HL-60/S4 treated with phorbol 12-myristate 13-acetate at 8.2 ng/mL for 4 days and 3 days (cell line): Measurements from ENCODE around the gene GARNL3.

Experiments used
- in situ Hi-C: fragments of 300-500 bp; cut with MboI; formaldehyde crosslinking; loops from 2 replicates; pipeline ENCODE4 v1.15.0; 2022; ENCODE audit warnings: low sequenced_read_pairs

GARNL3 gene

GRCh38 chr9:127344368-127345000 lies 79.9 kb downstream of the GARNL3 start:
- in situ Hi-C loops = no loop called here

GRCh38 chr9:127345566-127345965 lies 81.0 kb downstream of the GARNL3 start:
- in situ Hi-C loops = no loop called here

- in situ Hi-C loops = no loop called here
Observed at GRCh38 chr9:127346584-127346983, 82.0 kb downstream of the GARNL3 start.

GRCh38 chr9:127347831-127348776 lies 83.5 kb downstream of the GARNL3 start:
- in situ Hi-C loops = no loop called here

DNA sequence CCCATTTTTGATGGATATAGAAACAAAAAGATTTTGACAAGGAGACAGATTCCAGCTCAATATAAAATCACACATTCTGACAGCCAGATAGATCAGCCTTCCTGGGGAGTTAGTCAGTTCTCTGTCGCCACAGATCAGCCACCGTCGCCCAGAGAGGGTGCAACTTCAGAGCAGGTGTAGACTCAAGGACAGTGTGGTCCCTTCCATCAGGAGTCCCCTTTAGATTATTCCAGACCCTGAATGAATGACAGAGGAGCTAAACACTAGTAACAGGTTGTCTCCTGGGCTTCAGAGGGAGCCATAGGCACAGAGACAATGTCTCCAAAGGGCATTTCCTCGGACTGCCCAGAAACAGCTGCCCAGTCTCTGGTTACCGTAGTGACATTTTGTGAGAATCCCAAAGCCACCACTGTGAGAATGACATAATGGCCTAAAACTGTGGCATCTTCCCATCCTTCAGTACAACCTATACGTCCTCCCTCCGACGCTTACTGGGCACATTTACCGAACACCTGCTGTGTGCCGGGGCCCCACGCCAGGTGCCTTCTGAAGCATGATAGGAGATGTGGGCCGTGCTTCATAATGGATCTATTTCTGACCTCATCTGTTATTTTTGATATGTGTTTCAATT lies 85.0 kb downstream of the GARNL3 start:
- in situ Hi-C loops = no loop called here

DNA sequence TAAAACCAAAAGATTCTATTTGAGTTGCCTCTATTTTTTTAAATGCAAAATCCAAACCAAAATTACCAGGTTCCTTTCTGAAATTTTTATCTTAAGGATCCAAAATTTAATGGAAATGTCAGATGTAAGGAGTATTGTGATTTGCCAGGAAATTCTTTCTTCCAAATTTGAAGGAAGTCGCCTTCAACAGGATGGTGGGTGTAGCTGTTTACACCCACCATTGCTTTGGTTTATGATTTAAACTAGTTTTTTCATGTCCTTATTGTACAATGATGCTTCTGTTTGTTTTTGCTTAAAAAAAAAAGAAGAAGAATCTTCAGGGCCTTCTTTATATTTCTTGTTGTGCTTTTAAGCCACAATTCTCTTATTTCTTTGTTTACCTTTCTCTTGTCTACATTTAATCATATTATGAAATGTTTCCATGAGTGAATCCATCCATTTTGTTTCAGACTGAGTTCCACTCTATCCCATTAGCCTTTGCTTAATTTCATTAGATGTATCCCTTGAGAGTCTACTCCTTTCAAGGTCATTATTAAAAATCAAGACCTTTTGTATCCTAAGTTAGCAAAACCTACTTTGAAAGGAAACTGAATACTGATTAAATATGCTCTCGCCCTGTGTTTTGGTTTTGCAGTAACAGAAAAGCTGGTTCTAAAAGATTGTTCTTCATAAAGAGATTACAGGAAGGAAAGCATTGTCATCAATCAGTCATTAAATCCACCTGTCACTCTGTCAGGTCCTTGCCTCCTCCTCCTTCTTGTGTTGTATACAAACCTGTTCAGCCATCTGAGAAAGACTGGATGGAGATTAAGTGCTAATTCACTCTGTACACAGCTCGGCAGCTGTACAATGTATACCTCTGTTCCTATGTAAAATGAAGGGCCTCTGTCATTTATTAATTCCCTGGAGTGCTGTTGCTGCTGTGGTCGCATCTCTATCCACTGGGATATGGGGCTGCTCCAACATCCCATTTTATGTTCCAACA lies 86.9 kb downstream of the GARNL3 start:
- in situ Hi-C loops = no loop called here

DNA sequence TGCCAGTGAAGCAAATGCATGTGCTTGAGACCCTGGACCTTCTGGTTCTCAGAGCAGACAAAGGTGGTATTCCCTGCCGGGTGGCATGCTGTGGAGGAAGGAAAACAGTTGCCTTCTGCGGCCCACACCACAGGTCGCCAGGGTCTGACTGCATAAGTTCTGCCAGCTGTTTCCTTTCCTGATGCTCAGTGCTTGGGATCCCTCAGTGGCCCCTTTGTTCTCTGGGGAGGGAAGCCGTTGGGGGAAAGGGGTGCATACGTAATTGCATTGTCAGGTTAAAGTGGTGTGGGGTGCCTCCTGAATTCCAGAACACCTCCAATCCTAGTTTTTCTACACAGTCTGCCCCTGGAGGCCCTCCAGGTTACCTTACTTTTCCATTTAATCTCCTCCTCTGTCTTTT lies 89.3 kb downstream of the GARNL3 start:
- in situ Hi-C loops = no loop called here

DNA sequence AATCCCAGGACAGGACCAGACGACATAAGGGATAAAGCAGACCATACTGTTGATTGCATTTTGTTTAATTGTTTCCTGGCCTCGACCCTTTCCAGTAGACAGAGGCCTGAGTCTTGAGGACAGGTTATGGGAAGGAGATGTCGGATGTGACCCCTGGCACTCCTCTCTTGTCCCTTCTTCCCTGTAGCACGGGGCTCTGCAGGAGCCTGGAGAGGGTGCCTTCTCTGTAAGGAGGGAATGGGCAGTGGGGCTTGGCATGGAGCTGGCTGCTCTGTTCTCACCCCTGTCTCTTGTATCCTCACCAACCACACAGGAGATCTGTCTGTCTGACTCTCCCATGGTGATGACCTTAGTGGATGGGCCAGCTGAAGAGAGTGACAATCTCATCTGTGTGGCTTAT lies 92.3 kb downstream of the GARNL3 start:
- in situ Hi-C loops = no loop called here

DNA sequence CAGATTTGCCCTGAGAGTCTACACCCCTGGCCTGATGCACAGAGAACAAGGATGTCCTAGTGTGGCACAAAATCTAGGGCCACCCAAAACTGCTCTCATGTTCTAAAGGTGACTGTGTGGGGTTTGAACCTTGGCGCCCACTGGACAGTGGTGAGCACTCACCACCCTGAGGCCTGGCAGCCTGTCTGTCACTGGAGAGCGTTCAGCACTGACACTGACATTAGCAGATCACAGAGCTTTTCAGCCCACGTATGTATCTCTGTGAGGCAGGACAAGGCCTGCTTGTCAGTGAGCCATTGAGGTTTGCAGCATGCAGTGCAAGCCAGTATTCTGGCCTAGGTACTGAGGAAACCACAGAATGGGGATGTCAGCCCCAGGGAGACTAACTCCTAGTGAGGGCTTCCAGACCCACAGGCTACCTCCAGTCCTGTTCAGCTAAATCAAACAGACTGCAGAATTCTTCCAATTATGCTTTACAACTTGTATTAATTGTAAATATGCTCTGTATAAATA lies 93.5 kb downstream of the GARNL3 start:
- in situ Hi-C loops = no loop called here

DNA sequence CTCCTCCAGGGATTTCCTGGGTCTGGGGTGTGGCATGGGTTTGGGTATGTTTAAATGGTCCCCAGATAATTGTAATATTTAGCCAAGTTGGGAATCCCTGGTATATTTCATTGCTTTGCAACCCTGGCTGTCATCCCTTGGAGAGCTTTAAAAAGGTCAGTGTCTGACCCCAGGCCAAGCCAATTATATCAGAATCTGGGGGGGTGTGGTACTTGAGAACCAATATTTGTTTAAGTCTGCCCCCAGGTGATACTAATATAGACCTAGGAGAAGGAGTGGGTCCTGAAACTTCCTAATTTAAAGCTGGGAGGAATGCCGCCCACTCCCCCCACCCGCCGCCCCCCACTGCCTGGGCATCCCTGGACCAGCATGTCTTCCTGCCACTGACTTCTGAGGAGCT lies 94.2 kb downstream of the GARNL3 start:
- in situ Hi-C loops = no loop called here

DNA sequence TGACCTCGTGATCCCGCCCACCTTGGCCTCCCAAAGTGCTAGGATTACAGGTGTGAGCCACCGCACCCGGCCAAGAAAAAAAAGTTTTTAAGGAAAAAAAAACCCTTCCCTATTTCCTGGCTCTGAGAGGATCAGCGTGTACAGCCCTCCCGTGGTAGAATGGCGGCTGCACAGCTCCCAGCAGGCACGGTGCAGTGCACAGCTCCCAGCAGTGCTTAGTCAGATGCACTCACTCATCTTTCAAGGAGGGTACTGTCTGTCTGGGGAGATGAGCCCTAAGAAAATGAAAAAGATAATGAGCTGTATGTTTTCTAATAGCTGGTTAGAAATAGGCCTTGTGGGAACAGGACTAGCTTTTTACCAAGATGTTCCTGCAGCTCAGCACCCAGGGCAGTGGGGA lies 95.7 kb downstream of the GARNL3 start:
- in situ Hi-C loops = no loop called here

DNA sequence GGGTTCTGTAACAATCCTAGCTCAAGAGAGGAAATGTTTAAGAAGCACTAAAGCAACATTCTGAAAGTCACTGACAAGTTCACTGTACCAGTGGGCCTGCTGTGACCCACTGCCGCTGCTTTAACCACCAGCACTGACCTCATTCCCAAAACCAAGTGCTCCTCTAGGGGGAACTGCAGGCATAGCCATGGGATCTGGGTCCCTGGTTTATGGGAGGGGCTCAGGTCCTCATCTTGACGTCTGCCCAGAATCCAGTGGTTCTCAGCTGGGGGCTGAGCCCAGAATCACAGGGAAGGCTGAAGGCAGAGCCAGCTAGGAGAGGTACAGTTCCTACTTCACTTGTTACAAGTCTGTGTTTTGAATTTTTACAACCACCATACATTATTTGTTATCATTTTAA lies 96.3 kb downstream of the GARNL3 start:
- in situ Hi-C loops = no loop called here

- in situ Hi-C loops = no loop called here
Observed at GRCh38 chr9:127361561-127361960, 97.0 kb downstream of the GARNL3 start.

DNA sequence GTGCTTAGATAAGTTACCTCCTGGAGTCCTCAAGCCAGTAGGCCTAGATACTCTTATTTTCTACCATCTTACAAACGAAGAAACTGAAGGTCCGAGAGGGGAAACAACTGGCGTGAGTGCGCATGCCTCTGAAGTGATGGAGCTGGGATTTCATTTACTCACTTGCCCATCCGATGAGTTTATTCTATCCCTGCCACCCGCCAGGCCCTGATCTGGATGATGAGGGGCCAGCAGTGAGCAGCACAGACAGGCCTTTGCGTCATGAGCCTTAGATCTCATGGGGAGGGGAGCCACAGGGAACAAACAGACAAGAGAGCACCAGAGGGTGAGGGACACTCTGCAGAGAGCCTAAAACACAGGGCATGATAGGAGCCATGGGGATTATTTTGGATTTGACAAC lies 98.3 kb downstream of the GARNL3 start:
- in situ Hi-C loops = no loop called here

- in situ Hi-C loops = no loop called here
Observed at GRCh38 chr9:127365461-127365860, 100.9 kb downstream of the GARNL3 start.

- in situ Hi-C loops = no loop called here
Observed at GRCh38 chr9:127366594-127366993, 102.0 kb downstream of the GARNL3 start.

DNA sequence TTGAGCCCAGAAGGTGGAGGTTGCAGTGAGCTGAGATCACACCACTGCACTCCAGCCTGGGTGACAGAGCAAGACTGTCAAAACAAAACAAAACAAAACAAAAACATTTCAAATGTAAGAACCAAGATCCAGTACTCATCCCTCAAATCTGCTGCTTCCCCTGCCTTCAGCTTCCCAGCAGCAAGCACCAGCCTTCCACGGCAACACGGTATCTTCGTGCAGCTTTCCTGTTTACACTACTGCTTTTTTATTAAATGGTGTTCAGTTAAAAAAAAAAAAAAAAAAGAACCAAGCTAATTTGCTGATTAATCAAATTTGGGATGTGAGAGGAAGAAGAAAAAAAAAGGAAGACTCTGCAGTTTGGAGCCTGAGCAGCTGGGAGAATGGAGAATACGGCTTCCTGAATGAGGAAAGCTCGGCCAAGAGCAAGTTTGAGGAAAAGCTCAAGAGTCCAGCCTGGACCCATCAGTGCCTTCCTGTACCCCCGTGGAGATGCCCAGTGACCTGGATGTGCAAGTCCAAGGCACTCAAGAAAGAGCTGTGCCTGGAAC lies 104.4 kb downstream of the GARNL3 start:
- in situ Hi-C loops = no loop called here

- in situ Hi-C loops = no loop called here
Observed at GRCh38 chr9:127369428-127369827, 104.9 kb downstream of the GARNL3 start.

GRCh38 chr9:127370147-127370579 lies 105.6 kb downstream of the GARNL3 start:
- in situ Hi-C loops = no loop called here
